Ovary (tissue), 9 donors: Measurements from ENCODE around the gene MRPL48. TPM values are rescaled to one million over a fixed set of nuclear protein-coding genes. Genes with fewer than 3 reads are reported as not detected.

Experiments
- DNase-seq, 5 donors: peaks; one replicate each; pipeline ENCODE4 v3.0.0-alpha.2; 2019 to 2020
- H3K27ac ChIP-seq, 2 donors: fragments of 200-600 bp; one replicate each; pipeline versions ENCODE4 v1.5.1 to v1.8.0; 2019 to 2022
- H3K27me3 ChIP-seq: fragments of 200-600 bp; one replicate; pipeline ENCODE4 v1.8.0; 2022
- H3K36me3 ChIP-seq: fragments of 200-600 bp; sonication (generic); one replicate; pipeline ENCODE4 v1.5.1; 2019
- H3K4me1 ChIP-seq: one replicate; pipeline ENCODE4 v1.8.1; 2013; ENCODE audit warnings: mild to moderate bottlenecking, moderate library complexity; ENCODE audit not compliant: insufficient read depth
- H3K4me3 ChIP-seq: fragments of 200-600 bp; sonication (generic); one replicate; pipeline ENCODE4 v1.5.1; 2017
- H3K9me3 ChIP-seq, 2 donors: fragments of 200-600 bp in 1 of 2; sonication (generic) in 1 of 2; one replicate each; pipeline versions ENCODE4 v1.5.1 to v1.8.1; 2013 to 2019; ENCODE audit warnings: mild to moderate bottlenecking in 1 of 2, moderate library complexity in 1 of 2
- CTCF ChIP-seq, 3 donors: fragments of 450-650 bp in 2 of 3; fragments of 200-600 bp in 1 of 3; IDR thresholded peaks; one replicate each; pipeline versions ENCODE4 v1.5.1 to v1.8.0; 2016 to 2022; ENCODE audit warnings: antibody characterized with exemption in 3 of 3, mild to moderate bottlenecking in 1 of 3
- EP300 ChIP-seq: sonication (generic); formaldehyde crosslinking; IDR thresholded peaks from one replicate; pipeline ENCODE4 v1.6.1; 2017; ENCODE audit warnings: antibody characterized with exemption
- POLR2A ChIP-seq: fragments of 450-650 bp; IDR thresholded peaks from one replicate; pipeline ENCODE4 v1.6.1; 2017; ENCODE audit warnings: antibody characterized with exemption, mild to moderate bottlenecking, moderate library complexity
- WGBS, 3 donors: extraction: QIAGEN DNeasy Blood & Tissue Kit in 1 of 3; methylation state at CpG; one replicate each; pipeline versions ENCODE4 v1.1.5 to v1.1.7; 2013 to 2017; 5-methylcytosine and 5-hydroxymethylcytosine counted together
- intact Hi-C, 4 donors: fragments of 100-400 bp; cut with DNase I; formaldehyde crosslinking; loops; one replicate each; pipeline versions ENCODE4 v1.11.0 to v1.15.1; 2022 to 2023
- polyA plus RNA-seq, 2 donors: library from polyadenylated mRNA; stranded (reverse); fragments of 200-250 nt in 1 of 2; fragments of 350-450 nt in 1 of 2; fragmentation: Illumina TruSeq in 1 of 2; extraction: RNeasy Lipid Tissue Mini Kit (QIAGEN cat#74804) in 1 of 2; gene quantifications; one replicate each; pipeline ENCODE4 v1.2.3, GENCODE V29; 2013 to 2014
- total RNA-seq, 7 donors: library from RNA; depleted of rRNA in 2 of 7; stranded (reverse); fragments of >200 nt in 2 of 7; fragmentation: NEBNext Ultra II Directional in 3 of 7; extraction: Animal tissue kit (Norgen Biotek cat#: 25700) in 3 of 7; gene quantifications; one replicate each; pipeline versions ENCODE4 v1.1.0 to v1.2.4, GENCODE V29; 2016 to 2023
- donor health status: DM: no; HTN: no; CAD: no; lungs with moderate emphysema.
- donor health status: DM: no; HTN: no; CAD: no.
- donor health status: Bipolar disorder and iron deficiency.
- donor health status: DM: yes; HTN: yes; CAD: no.
- donor health status: DM: no; HTN: no; CAD: no.
- donor health status: DM: yes; HTN: yes; CAD: no.

MRPL48 gene
- total and polyA plus RNA-seq, 9 donors: 18.7 to 33.4 (median 30.4) TPM

DNA sequence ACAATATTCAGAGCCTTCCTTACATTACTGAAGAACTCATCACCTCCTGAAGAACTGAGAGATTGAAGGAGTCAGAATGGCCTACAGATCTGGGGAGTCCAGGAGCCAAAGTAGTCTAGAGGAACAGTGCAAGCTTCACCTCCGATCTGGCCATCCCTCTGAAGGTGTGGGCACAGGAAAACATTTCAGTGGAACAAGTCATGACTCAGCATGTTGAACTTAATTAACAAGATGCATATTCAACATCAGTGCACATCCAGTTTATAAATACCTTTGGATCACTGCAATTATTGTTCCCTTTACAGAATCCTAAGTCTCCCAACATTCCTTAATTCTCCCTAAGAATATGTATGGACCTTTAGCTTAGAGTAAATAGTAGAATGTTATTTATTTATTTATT is 114.6 kb downstream of the MRPL48 start:
- Histone ChIP-seq H3K9me3 (no peaks in the 10 kb centered on the region), H3K4me3 (no peak overlapping the region), H3K4me1 (no peaks in the 10 kb centered on the region), H3K36me3 (no peaks in the 10 kb centered on the region), H3K27ac (no peak overlapping the region), H3K27me3 (no peaks in the 10 kb centered on the region)
- DNase-seq: no peak
- intact Hi-C loops: no loop called here
- 90 to 95% (median 91%) methylated on average over 1 of the region's 1 CpG for WGBS, 3 donors
- TF ChIP-seq CTCF (IDR thresholded peaks at IDR 0.05): no peak
- TF ChIP-seq POLR2A: no peak
- no peak for TF ChIP-seq EP300

DNA sequence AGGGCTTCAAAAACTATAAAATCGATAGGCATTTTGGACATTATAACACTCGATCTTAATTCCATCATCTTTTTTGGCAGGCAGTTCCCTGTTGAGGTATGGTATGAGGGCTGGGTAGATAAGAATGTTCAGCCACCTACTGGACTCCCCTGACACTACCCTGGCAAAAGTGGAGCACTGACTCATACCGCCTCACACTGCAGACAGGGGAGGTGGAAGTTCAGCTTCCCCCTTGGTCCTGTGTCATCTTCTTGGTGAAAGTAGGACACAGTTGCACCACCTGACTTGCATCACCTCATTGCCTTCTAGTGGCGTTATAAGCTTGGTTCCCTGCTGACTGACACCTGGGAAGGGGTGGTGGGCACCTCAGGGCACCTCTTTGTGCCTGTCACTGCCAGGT is 119.5 kb downstream of the MRPL48 start:
- Histone ChIP-seq H3K4me3 (no peak overlapping the region), H3K9me3 (no peaks in the 10 kb centered on the region), H3K27ac (no peak overlapping the region), H3K4me1 (no peaks in the 10 kb centered on the region), H3K27me3 (no peaks in the 10 kb centered on the region), H3K36me3 (no peaks in the 10 kb centered on the region)
- WGBS, 3 donors: 86 to 90% (median 88%) methylated on average over 4 of the region's 4 CpGs
- no peak for DNase-seq
- intact Hi-C loops: no loop called here
- TF ChIP-seq POLR2A (no peak), EP300 (no peak)

GRCh38 chr11:73912026-73912425 is 124.4 kb downstream of the MRPL48 start:
- TF ChIP-seq EP300 (no peak), CTCF (IDR thresholded peaks at IDR 0.05) (no peak), POLR2A (no peak)
- Histone ChIP-seq H3K27me3 (no peaks in the 10 kb centered on the region), H3K4me3 (no peak overlapping the region), H3K4me1 (no peaks in the 10 kb centered on the region), H3K36me3 (no peaks in the 10 kb centered on the region), H3K9me3 (no peaks in the 10 kb centered on the region), H3K27ac (no peak overlapping the region)
- intact Hi-C loops: no loop called here
- WGBS, 3 donors: 95 to 99% (median 96%) methylated on average over 2 of the region's 2 CpGs
- DNase-seq: no peak

DNA sequence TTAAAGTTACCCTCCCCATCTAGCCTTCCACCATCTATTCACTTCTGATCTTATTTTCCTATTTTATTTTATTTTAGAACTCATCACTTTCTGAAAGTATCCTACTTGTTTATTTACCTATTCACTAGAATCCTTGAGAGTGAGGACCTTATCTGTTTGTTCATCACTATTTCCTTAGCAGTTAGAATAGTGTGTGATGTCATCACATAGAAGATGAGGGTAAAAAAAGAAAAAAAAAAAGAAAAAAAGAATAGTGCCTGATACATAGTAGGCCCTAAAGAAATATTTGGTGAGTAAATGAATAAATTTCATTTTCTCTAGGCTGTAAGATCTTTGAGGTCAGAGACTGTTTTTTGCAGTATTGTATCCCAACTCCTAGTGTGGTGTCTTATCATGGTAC is 125.8 kb downstream of the MRPL48 start:
- H3K4me1 ChIP-seq: no peaks in the 10 kb centered on the region
- H3K9me3 ChIP-seq: no peaks in the 10 kb centered on the region
- H3K27ac ChIP-seq: no peak overlapping the region
- no peak for DNase-seq
- TF ChIP-seq EP300 (no peak), CTCF (IDR thresholded peaks at IDR 0.05) (no peak), POLR2A (no peak)
- H3K27me3 ChIP-seq: no peaks in the 10 kb centered on the region
- intact Hi-C loops: no loop called here
- H3K36me3 ChIP-seq: no peaks in the 10 kb centered on the region
- H3K4me3 ChIP-seq: no peak overlapping the region

DNA sequence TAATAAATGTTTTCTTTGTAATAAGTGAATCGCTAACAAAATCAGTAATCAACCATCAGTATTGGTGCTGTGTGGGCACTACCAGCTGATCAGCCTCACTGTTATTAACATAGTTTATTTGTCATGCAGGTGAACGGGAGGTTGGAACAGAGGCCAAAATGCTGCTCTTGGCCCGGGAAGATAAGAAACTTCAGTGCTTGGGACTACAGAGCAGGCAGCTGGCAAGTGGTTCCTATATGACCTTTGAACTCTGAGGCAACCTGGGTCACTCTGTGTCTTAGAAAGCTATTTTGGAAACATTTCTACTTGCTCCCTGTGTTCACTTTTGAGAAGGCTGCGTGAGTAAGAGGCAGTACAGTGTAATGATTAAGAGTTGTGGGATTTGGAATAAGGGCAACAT is 126.6 kb downstream of the MRPL48 start:
- intact Hi-C loops: no loop called here
- TF ChIP-seq POLR2A (no peak), EP300 (no peak), CTCF (IDR thresholded peaks at IDR 0.05) (no peak)
- Histone ChIP-seq H3K9me3 (no peaks in the 10 kb centered on the region), H3K36me3 (no peaks in the 10 kb centered on the region), H3K4me3 (no peak overlapping the region), H3K4me1 (no peaks in the 10 kb centered on the region), H3K27me3 (no peaks in the 10 kb centered on the region), H3K27ac (no peak overlapping the region)
- DNase-seq: no peak
- 76 to 81% (median 80%) methylated on average over 4 of the region's 4 CpGs for WGBS, 3 donors

Other genes starting within 250 kb of the MRPL48 start
- 10 to 100 TPM; 17.3 to 45.5 (median 39.5) TPM for gene FAM168A, start 189.8 kb upstream of the MRPL48 start, total RNA-seq
- 10 to 100 TPM; 16.7 to 44.5 TPM for gene FAM168A, start 189.8 kb upstream of the MRPL48 start, polyA plus RNA-seq
- 10 to 100 TPM in 3 of 7 donors, 1 to 10 TPM in 4; 2.5 to 41.6 (median 8.3) TPM for gene PLEKHB1, start 141.3 kb upstream of the MRPL48 start, total RNA-seq
- 1 to 10 TPM; 1.4 to 9.6 TPM for gene PLEKHB1, start 141.3 kb upstream of the MRPL48 start, polyA plus RNA-seq
- 100 to 1,000 TPM in 5 of 7 donors, 10 to 100 TPM in 2; 96.5 to 128 (median 102) TPM for gene RAB6A, start 26.8 kb upstream of the MRPL48 start, total RNA-seq
- gene RAB6A, start 26.8 kb upstream of the MRPL48 start, polyA plus RNA-seq: 100 to 1,000 TPM in 1 of 2 donors, 10 to 100 TPM in 1; 55.9 to 127 TPM
- 10 to 100 TPM; 47.6 to 72.5 (median 53.8) TPM for gene COA4, start 89.0 kb downstream of the MRPL48 start, total RNA-seq
- 10 to 100 TPM; 55.7 to 61.4 TPM for gene COA4, start 89.0 kb downstream of the MRPL48 start, polyA plus RNA-seq
- 10 to 100 TPM in 6 of 7 donors, 1 to 10 TPM in 1; 9.5 to 28.7 (median 18.3) TPM for gene PAAF1, start 89.1 kb downstream of the MRPL48 start, total RNA-seq
- 10 to 100 TPM; 17.4 to 48.0 TPM for gene PAAF1, start 89.1 kb downstream of the MRPL48 start, polyA plus RNA-seq
- 10 to 100 TPM in 1 of 7 donors, 1 to 10 TPM in 3, under 1 TPM in 2, not detected in 1; 0.48 to 23.3 (median 2.5) TPM for gene DNAJB13, start 163.2 kb downstream of the MRPL48 start, total RNA-seq
- under 1 TPM in 1 of 2 donors, not detected in 1; 0.36 TPM for gene DNAJB13, start 163.2 kb downstream of the MRPL48 start, polyA plus RNA-seq
- gene UCP2, start 195.0 kb downstream of the MRPL48 start, total RNA-seq: 10 to 100 TPM in 5 of 7 donors, 1 to 10 TPM in 2; 3.7 to 86.9 (median 16.5) TPM
- gene UCP2, start 195.0 kb downstream of the MRPL48 start, polyA plus RNA-seq: 10 to 100 TPM in 1 of 2 donors, 1 to 10 TPM in 1; 4.9 to 31.5 TPM
- gene UCP3, start 221.2 kb downstream of the MRPL48 start, total RNA-seq: 1 to 10 TPM in 5 of 7 donors, under 1 TPM in 2; 0.72 to 2.2 (median 1.2) TPM
- under 1 TPM; 0.70 to 0.84 TPM for gene UCP3, start 221.2 kb downstream of the MRPL48 start, polyA plus RNA-seq